H7 (cell line): Measurements from ENCODE around the gene C8G. TPM values are rescaled to one million over a fixed set of nuclear protein-coding genes. Genes with fewer than 3 reads are reported as not detected.

Experiments used
- DNase-seq: peaks from one replicate; pipeline ENCODE4 v3.0.0; 2012
- H3K27me3 ChIP-seq: 2 replicates; pipeline ENCODE4 v1.6.0; 2011; ENCODE audit warnings: mild to moderate bottlenecking, low read length; ENCODE audit not compliant: control insufficient read depth, insufficient read depth
- H3K36me3 ChIP-seq: replicated peaks from 2 replicates; pipeline ENCODE4 v1.5.1; 2011; ENCODE audit warnings: low read length; ENCODE audit not compliant: control insufficient read depth, insufficient read depth
- H3K4me3 ChIP-seq: 2 replicates; pipeline ENCODE4 v1.5.1; 2011; ENCODE audit warnings: low read depth, mild to moderate bottlenecking, control low read depth, low read length, moderate library complexity; ENCODE audit not compliant: insufficient read depth
- total RNA-seq: library from RNA; depleted of rRNA; stranded (reverse); fragments of >200 nt; shearing (Covaris generic); gene quantifications from 2 replicates; pipeline ENCODE4 v1.2.3, GENCODE V29; 2014

Gene C8G
- total RNA-seq, 1 experiment from 2014 or later = not detected

DNA sequence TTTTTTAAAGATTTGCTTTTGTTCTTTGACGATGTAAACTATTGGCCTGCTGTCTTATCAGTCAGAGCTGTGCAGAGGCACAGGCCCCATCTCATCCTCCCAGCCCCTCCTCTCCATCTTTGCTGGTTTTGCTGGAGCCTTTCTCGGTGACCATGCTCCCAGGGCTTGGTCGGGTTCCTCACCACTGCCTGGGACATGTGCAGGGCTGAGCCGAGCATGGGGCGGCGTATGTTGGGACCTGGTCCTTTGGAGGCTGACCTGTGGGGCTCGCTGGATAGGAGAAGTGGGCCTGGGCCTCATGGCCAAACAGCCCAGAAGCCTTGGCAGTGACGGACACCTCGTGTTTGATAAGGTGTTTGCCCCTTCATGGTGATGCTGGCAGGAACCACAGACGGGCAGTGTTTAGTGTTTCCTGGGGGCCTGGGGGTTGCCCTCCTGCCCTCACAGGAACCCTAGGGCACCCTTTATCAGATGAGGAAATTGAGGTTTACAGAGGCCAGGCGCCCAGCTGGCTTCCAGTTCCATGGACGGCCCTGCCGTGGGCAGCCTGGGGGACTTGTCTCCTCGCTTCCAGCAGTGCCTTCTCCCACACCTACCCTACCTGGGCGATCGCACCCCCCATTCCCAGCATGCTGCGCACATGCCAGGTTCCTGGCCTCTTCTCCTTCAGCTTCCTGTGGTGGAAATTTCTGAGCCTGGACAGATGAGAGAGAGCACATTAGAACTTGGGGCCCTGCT is 31.2 kb upstream of the C8G start:
- H3K4me3 ChIP-seq = no peak overlapping the region
- H3K36me3 ChIP-seq = peaks cover 24% of the 10 kb centered on the region
- DNase-seq = no peak
- H3K27me3 ChIP-seq = no peaks in the 10 kb centered on the region

DNA sequence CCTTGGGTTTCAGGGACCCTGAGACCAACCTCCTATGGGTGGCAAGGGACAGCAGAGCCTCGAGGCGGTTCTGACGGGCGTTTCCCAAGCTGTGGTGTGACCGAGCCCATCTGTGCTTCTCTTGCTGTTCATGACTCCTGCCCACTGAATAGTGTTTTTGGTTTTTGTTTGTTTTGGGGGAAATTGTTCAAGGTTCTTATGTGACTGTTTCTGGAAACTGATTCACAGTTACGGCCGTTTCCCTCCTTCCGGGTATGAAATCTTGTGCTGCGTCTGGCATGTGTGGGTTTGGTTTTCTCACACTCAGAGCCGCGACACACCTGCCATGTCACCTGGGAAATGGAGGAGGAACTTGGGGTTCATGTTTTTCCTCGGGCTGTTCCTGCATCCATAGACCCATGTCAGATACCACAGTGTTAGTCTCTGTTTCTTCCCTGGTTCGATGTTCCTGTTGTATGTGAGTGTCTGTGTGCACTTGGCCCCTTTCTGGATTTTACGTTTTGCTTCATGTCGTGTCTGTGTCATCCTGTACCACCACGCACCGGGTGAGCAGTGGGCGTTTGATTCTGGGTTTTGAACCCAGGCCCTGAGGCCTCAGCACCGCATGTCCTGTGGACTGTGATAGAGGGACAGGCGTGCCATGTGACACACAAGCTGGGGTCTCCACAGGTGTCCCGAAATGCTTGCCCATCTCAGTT is 29.3 kb upstream of the C8G start:
- H3K27me3 ChIP-seq = no peaks in the 10 kb centered on the region
- DNase-seq = no peak
- peaks cover 32% of the 10 kb centered on the region for H3K36me3 ChIP-seq
- no peak overlapping the region for H3K4me3 ChIP-seq

DNA sequence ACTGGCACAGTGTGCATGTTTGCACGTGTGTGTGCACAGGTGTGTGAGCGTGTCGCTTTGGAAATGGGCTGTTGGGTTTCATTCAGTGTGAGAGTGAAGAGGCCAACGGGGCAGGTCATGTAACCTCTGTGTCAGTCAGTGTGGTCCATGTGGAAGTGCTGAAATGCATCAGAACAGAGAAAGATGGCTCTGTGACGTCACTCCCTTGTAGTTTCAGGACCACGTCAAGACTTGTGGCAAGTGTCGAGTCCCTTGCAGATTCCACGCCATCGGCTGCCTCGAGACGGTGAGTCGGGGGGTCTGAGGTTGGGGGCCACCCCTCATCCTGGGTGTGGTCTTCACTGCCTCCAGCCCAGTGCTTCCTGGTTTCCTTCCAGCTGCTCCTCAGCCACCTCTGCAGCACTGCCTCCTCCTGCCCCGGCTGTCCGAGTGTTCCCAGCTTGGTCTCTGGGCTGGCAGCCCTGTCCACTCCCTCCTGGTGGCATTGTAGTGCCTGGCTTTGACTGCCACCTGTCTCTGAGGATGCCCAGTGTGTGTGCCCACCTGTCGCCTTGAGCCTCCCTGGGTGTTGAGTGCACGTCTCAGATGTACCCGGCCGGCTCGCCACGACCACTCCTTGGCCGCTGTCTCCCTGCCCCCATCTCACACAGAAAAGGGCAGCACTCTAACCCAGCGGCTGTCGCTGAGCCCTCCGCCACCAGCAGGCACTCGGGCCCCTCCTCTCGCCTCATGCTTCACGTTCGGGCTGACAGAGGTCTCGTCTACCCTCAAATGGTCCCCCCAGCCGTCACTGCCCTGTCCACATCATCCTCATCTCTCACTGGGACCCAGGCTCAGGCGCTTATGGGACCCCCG is 28.5 kb upstream of the C8G start:
- Histone ChIP-seq H3K36me3 (peaks cover 34% of the 10 kb centered on the region), H3K27me3 (no peaks in the 10 kb centered on the region), H3K4me3 (no peak overlapping the region)
- no peak for DNase-seq

DNA sequence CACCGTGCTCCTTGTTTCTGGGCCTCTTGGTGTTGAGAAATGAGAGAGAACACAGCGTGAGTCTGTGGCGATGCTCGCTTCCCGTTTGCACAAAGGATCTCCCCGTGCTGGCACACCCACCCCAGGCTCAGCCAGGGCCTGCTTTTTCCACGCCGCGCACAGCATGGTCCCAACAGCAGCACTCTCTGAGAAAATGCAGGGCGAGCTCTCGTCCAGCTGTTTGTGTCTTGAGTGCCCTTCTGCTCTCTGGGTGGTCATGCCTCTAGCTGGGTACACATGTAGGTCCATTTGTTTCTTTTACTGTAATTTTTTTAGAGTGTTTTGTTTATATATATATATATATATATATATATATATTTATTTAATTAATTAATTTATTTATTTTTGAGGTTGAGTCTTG is 27.1 kb upstream of the C8G start:
- Histone ChIP-seq H3K36me3 (peaks cover 35% of the 10 kb centered on the region), H3K27me3 (no peaks in the 10 kb centered on the region), H3K4me3 (no peak overlapping the region)
- no peak for DNase-seq

DNA sequence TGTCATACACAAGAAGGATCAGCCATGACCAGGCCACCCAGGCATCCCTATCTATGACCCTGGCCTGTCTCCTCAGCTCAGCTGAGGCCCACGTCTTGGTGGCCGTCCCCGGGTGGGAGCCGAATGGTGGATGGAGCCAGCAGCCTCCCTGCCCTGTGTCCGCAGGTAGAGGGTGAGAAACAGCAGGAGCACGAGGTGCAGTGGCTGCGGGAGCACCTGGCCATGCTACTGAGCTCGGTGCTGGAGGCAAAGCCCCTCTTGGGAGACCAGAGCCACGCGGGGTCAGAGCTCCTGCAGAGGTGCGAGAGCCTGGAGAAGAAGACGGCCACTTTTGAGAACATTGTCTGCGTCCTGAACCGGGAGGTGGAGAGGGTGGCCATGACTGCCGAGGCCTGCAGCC is 25.0 kb upstream of the C8G start:
- DNase-seq = no peak
- Histone ChIP-seq H3K4me3 (no peak overlapping the region), H3K27me3 (no peaks in the 10 kb centered on the region), H3K36me3 (peaks cover 36% of the 10 kb centered on the region)

DNA sequence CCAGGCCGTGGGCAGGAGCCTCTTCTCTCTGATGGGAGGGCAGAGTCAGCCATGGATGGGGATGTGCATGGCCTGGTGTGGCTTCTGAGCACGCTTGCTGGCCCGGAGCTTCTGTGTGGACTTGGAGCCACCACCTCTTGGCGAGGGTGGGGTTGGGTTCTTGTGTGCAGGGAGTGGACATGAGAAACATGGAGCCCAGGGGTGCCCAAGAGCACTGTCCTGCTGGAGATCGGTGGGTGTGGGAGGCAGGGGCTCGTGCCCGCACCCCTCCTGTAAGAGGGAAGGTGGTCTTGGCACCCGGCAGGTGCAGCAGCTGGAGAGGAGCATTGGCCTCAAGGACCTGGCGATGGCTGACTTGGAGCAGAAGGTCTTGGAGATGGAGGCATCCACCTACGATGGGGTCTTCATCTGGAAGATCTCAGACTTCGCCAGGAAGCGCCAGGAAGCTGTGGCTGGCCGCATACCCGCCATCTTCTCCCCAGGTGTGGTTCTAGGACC is 24.3 kb upstream of the C8G start:
- peaks cover 30% of the 10 kb centered on the region for H3K36me3 ChIP-seq
- no peaks in the 10 kb centered on the region for H3K27me3 ChIP-seq
- H3K4me3 ChIP-seq = no peak overlapping the region
- DNase-seq = no peak

DNA sequence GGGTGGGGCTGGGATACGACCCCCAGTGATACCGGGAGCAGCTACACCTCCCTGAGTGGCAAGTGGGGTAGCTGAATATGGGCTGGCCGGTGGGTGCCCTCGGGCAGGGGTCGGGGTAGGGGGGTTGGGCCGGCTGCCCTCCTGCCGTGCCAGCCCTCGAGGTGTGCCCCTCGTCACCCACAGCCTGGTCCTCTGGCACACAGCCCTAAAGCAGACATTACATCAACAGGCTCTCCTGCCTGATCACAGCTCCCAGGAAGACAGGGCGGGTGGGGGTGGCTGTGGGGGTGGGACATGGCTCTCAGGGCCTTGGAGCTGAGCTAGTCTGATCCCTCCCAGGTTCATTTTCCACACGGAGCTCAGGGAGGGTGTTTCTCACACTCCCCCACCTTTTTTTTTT is 23.7 kb upstream of the C8G start:
- no peaks in the 10 kb centered on the region for H3K27me3 ChIP-seq
- no peak for DNase-seq
- H3K36me3 ChIP-seq = peaks cover 28% of the 10 kb centered on the region
- H3K4me3 ChIP-seq = no peak overlapping the region

DNA sequence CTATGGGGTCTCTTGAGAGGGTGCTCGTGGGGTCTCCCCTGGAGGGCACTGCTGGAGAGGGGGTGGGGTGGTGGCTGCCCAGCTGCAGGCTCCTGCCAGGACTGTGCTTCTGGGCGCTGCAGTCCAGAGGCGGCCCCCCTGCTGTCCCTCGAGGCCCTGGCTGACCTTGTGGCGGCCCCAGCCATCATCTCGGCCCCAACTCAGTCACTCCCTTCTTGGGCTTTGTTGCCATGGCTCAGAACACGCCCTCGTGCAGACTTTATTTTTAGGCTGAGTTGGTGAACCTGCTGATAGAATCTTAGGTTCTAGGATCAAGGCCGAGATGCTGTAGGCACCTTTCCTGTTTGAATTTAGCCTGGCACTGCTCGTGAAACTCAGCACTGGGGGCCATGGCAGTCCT is 23.3 kb upstream of the C8G start:
- Histone ChIP-seq H3K36me3 (peaks cover 26% of the 10 kb centered on the region), H3K27me3 (no peaks in the 10 kb centered on the region), H3K4me3 (no peak overlapping the region)
- DNase-seq = no peak

DNA sequence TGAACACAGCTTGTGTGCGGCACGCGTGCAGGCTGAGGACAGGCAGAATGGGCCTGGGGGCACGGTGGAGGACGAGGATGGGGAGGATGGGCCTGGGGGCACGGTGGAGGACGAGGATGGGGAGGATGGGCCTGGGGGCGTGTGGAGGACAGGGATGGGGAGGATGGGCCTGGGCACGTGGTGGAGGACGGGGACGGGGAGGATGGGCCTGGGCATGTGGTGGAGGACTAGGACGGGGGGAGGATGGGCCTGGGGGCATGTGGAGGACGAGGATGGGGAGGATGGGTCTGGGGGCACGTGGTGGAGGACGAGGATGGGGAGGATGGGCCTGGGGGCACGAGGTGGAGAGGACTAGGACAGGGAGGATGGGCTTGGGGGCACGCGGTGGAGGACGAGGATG is 22.5 kb upstream of the C8G start:
- DNase-seq = no peak
- peaks cover 30% of the 10 kb centered on the region for H3K36me3 ChIP-seq
- H3K4me3 ChIP-seq = no peak overlapping the region
- no peaks in the 10 kb centered on the region for H3K27me3 ChIP-seq

DNA sequence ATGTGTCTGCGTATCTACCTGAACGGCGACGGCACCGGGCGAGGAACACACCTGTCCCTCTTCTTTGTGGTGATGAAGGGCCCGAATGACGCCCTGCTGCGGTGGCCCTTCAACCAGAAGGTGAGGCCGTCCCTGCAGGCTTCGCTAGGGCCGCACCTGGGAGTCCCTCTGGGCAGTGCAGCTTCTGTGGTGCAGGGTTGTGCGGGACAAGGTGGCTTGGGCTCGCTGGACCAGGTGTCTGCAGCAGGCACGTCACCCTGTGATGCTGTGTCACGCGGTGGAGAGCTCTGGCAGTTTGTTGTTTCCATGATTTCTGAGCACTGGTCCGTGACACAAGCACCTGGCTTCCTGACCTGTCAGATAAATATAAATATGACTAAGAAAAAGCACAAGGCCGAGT is 21.2 kb upstream of the C8G start:
- Histone ChIP-seq H3K27me3 (no peaks in the 10 kb centered on the region), H3K36me3 (peaks cover 28% of the 10 kb centered on the region), H3K4me3 (no peak overlapping the region)
- DNase-seq = no peak

DNA sequence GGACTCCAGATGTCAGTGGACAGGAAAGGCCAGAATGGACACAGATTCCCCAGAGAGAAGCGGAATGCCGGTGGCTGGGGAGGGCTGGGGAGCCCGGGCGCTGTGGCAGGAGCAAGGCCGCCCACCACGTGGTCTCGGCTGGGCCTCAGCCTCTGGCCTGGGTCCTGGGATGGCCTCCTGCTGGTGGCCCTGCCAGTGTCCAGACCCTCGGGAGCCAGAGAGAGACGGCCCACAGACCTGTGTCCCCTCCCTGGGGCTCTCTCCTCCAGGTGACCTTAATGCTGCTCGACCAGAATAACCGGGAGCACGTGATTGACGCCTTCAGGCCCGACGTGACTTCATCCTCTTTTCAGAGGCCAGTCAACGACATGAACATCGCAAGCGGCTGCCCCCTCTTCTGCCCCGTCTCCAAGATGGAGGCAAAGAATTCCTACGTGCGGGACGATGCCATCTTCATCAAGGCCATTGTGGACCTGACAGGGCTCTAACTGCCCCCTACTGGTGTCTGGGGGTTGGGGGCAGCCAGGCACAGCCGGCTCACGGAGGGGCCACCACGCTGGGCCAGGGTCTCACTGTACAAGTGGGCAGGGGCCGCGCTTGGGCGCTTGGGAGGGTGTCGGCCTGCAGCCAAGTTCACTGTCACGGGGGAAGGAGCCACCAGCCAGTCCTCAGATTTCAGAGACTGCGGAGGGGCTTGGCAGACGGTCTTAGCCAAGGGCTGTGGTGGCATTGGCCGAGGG is 19.5 kb upstream of the C8G start:
- DNase-seq = no peak
- H3K27me3 ChIP-seq = no peaks in the 10 kb centered on the region
- peaks cover 20% of the 10 kb centered on the region for H3K36me3 ChIP-seq
- H3K4me3 ChIP-seq = no peak overlapping the region

DNA sequence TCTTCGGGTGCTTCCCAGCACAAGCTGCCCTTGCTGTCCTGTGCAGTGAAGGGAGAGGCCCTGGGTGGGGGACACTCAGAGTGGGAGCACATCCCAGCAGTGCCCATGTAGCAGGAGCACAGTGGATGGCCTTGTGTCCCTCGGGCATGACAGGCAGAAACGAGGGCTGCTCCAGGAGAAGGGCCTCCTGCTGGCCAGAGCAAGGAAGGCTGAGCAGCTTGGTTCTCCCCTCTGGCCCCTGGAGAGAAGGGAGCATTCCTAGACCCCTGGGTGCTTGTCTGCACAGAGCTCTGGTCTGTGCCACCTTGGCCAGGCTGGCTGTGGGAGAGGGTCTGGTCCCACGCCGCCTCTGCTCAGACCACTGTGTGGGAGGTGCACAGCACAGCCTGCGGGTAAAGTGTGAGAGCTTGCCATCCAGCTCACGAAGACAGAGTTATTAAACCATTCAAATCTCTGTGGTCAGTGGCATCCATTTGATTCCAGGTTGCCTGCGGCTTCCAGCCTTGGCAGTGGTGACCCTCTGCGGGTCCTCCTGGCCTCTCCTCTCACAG is 18.8 kb upstream of the C8G start:
- H3K4me3 ChIP-seq = no peak overlapping the region
- H3K27me3 ChIP-seq = no peaks in the 10 kb centered on the region
- DNase-seq = no peak
- H3K36me3 ChIP-seq = peaks cover 15% of the 10 kb centered on the region

DNA sequence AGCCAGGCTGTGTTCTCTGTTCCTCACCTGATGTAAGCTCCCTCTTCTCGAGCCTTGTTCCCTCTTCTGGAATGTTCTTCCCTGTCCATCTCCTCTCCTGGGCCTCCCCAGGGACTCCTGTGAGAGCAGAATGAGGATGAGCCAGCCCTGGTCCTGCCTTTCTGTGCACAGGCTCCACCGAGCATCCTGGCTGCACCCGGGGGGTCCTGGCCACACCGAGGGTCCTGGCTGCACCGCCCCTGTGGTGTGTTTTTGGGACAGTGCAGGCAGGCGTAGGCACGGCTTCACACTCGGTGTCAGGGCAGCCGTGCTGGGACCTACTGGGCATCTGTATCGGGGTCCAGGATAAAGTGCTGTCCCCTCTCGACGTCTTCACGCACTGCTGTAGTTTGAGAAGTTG is 18.3 kb upstream of the C8G start:
- H3K4me3 ChIP-seq = no peak overlapping the region
- DNase-seq = no peak
- no peaks in the 10 kb centered on the region for H3K27me3 ChIP-seq
- H3K36me3 ChIP-seq = peaks cover 15% of the 10 kb centered on the region
